K562 (cell line): ENCODE results near the gene NAALAD2. TPM values are rescaled to one million over a fixed set of nuclear protein-coding genes. Genes with fewer than 3 reads are reported as not detected.

ENCODE experiments used
- ATAC-seq: fragments of 200-7000 bp; cut with Tn5 transposase; 3 replicates; pipeline ENCODE4 v1.9.1; 2020; ENCODE audit warnings: moderate library complexity
- BruUV-seq: library from RNA; stranded (reverse); fragments of 400-500 nt; replicated peaks from 2 replicates; lab custom pipeline; 2021; lab: Mats Ljungman, UMichigan
- CTCF ChIA-PET: fragments of 300-600 bp; formaldehyde crosslinking; extraction: SDS; loops from one replicate; lab custom pipeline; 2021; ENCODE audit warnings: low intra/inter-chr PET ratio; lab: Yijun Ruan, JAX
- POLR2A ChIA-PET: fragments of 300-600, 350-650 bp; sonication (Branson Sonifier 250); formaldehyde crosslinking; extraction: SDS; loops from one replicate; lab custom pipeline; 2021; ENCODE audit warnings: antibody characterized with exemption, inconsistent platforms; lab: Yijun Ruan, JAX
- DNase-seq, 4 experiments: peaks; one replicate each; pipeline versions ENCODE4 v3.0.0 to v3.0.0-alpha.2; 2011 to 2018; ENCODE audit warnings: low spot score in 3 of 4, mixed read lengths in 3 of 4; ENCODE audit errors: extremely low read depth in 1 of 4
- FAIRE-seq: peaks from 2 replicates; lab custom pipeline; 2011; peaks lifted over from hg19 to GRCh38; lab: Jason Lieb, UNC
- H2AFZ ChIP-seq: 2 replicates; pipeline ENCODE4 v1.6.0; 2011; ENCODE audit warnings: low read depth, low read length, control low read depth, inconsistent platforms
- H3K27ac ChIP-seq: fragments of 200-600 bp; 3 replicates; pipeline ENCODE4 v1.8.0; 2011; ENCODE audit warnings: low read depth, mild to moderate bottlenecking, control low read depth, inconsistent platforms, low read length, moderate library complexity, mixed read lengths; ENCODE audit errors: extremely low read depth
- H3K27me3 ChIP-seq, 2 experiments: fragments of 300-600 bp in 1 of 2; 2 replicates in 1 of 2; 3 replicates in 1 of 2; pipeline versions ENCODE4 v1.6.0 to v1.8.0; 2011; ENCODE audit warnings: inconsistent platforms in 2 of 2, low read length in 2 of 2, mild to moderate bottlenecking in 1 of 2, mixed read lengths in 1 of 2, moderate library complexity in 1 of 2; ENCODE audit not compliant: control insufficient read depth in 2 of 2, insufficient read depth in 2 of 2
- H3K36me3 ChIP-seq: fragments of 300-600 bp; 3 replicates; pipeline ENCODE4 v1.8.0; 2011; ENCODE audit warnings: mild to moderate bottlenecking, low read length, inconsistent platforms; ENCODE audit not compliant: control insufficient read depth, insufficient read depth
- H3K4me1 ChIP-seq, 2 experiments: fragments of 200-600 bp in 1 of 2; replicated peaks in 1 of 2; 2 replicates in 1 of 2; 3 replicates in 1 of 2; pipeline versions ENCODE4 v1.5.1 to v1.8.0; 2011; ENCODE audit warnings: inconsistent platforms in 2 of 2, low read length in 2 of 2, mild to moderate bottlenecking in 1 of 2, mixed read lengths in 1 of 2, moderate library complexity in 1 of 2; ENCODE audit not compliant: control insufficient read depth in 2 of 2, insufficient read depth in 2 of 2
- H3K4me2 ChIP-seq: 2 replicates; pipeline ENCODE4 v1.6.1; 2011; ENCODE audit warnings: low read length, control low read depth, inconsistent platforms, mixed read lengths; ENCODE audit not compliant: insufficient read depth
- H3K4me3 ChIP-seq: fragments of 200-600 bp; sonication (generic), shearing (Covaris generic); 2 replicates; pipeline ENCODE4 v1.5.1; 2016; ENCODE audit warnings: control low read depth, inconsistent platforms
- H3K79me2 ChIP-seq: fragments of 200-600 bp; 3 replicates; pipeline ENCODE4 v1.8.0; 2011; ENCODE audit warnings: low read length, inconsistent platforms; ENCODE audit not compliant: control insufficient read depth, insufficient read depth
- H3K9ac ChIP-seq, 2 experiments: 2 replicates each; pipeline versions ENCODE4 v1.6.0 to v1.6.1; 2011; ENCODE audit warnings: low read depth in 2 of 2, low read length in 2 of 2, control low read depth in 1 of 2, inconsistent platforms in 1 of 2, mild to moderate bottlenecking in 1 of 2, mixed read lengths in 1 of 2; ENCODE audit not compliant: insufficient read depth in 1 of 2
- H3K9me1 ChIP-seq: one replicate; pipeline ENCODE4 v1.6.0; 2011; ENCODE audit warnings: inconsistent platforms, mild to moderate bottlenecking, low read length, moderate library complexity; ENCODE audit not compliant: control insufficient read depth, insufficient read depth
- H3K9me3 ChIP-seq: replicated peaks from 2 replicates; pipeline ENCODE4 v1.5.1; 2011; ENCODE audit warnings: low read depth, low read length, inconsistent platforms; ENCODE audit not compliant: control insufficient read depth, insufficient read depth
- H4K20me1 ChIP-seq: replicated peaks from 2 replicates; pipeline ENCODE4 v1.6.1; 2011; ENCODE audit warnings: low read length, inconsistent platforms, mixed read lengths; ENCODE audit not compliant: control insufficient read depth, insufficient read depth
- CREM ChIP-seq: IDR thresholded peaks from 2 replicates; pipeline ENCODE4 v1.6.1; 2014; ENCODE audit warnings: antibody characterized with exemption, low read depth
- EP400 ChIP-seq: fragments of 450-650 bp; IDR thresholded peaks from 2 replicates; pipeline ENCODE4 v1.6.1; 2017; ENCODE audit warnings: antibody characterized with exemption, mild to moderate bottlenecking, moderate library complexity
- ETV6 ChIP-seq, 3 experiments: fragments of 150-350 bp in 1 of 3; sonication (generic) in 1 of 3; formaldehyde crosslinking in 1 of 3; IDR thresholded peaks; 2 replicates each; pipeline versions ENCODE4 v1.6.1 to v1.8.0; 2014 to 2022; ENCODE audit warnings: borderline replicate concordance in 2 of 3, low read depth in 2 of 3, antibody characterized with exemption in 1 of 3, low read length in 1 of 3, mild to moderate bottlenecking in 1 of 3, missing genetic modification reagents in 1 of 3
- KDM4B ChIP-seq, 2 experiments: fragments of 450-650 bp in 1 of 2; sonication (generic) in 1 of 2; IDR thresholded peaks; 2 replicates each; pipeline ENCODE4 v1.6.1; 2016 to 2017; ENCODE audit warnings: borderline replicate concordance in 2 of 2, antibody characterized with exemption in 1 of 2, low read depth in 1 of 2, mild to moderate bottlenecking in 1 of 2
- MCM5 ChIP-seq: fragments of 450-650 bp; IDR thresholded peaks from 2 replicates; pipeline ENCODE4 v1.6.1; 2016; ENCODE audit warnings: low read depth
- NR1H2 ChIP-seq: sonication (generic); formaldehyde crosslinking; IDR thresholded peaks from 2 replicates; pipeline ENCODE4 v1.4.0; 2020; ENCODE audit warnings: mild to moderate bottlenecking, missing genetic modification reagents
- NR2C2 ChIP-seq, 2 experiments: fragments of 200-800 bp in 1 of 2; sonication (Bioruptor generic) in 1 of 2; sonication (generic) in 1 of 2; formaldehyde crosslinking in 1 of 2; IDR thresholded peaks; 2 replicates each; pipeline versions ENCODE4 v1.6.1 to v1.8.0; 2016 to 2022; ENCODE audit warnings: mild to moderate bottlenecking in 1 of 2, missing compliant biosample characterization in 1 of 2, missing genetic modification characterization in 1 of 2, missing genetic modification reagents in 1 of 2
- SAP30 ChIP-seq: fragments of 200-600 bp; sonication (generic); IDR thresholded peaks from 2 replicates; pipeline ENCODE4 v1.6.1; 2012; ENCODE audit warnings: borderline replicate concordance, low read depth, mild to moderate bottlenecking, moderate library complexity, low read length, control low read depth, inconsistent platforms; ENCODE audit not compliant: insufficient read depth, poor library complexity, severe bottlenecking
- SP1 ChIP-seq: sonication (generic); formaldehyde crosslinking; IDR thresholded peaks from 2 replicates; pipeline ENCODE4 v1.8.1; 2022; ENCODE audit warnings: mild to moderate bottlenecking, missing genetic modification reagents
- TAF7 ChIP-seq: fragments of 450-650 bp; IDR thresholded peaks from 2 replicates; pipeline ENCODE4 v1.6.1; 2016; ENCODE audit warnings: missing genetic modification characterization, missing compliant biosample characterization
- ZNF436 ChIP-seq: fragments of 250-450, 450-650 bp; sonication (Bioruptor Pico); formaldehyde crosslinking; IDR thresholded peaks from 2 replicates; pipeline ENCODE4 v1.7.0; 2020; ENCODE audit warnings: mild to moderate bottlenecking
- WGBS: fragments of 100-300 bp; shearing (Covaris generic); methylation state at CpG from one replicate; pipeline ENCODE4 v1.1.6; 2016; ENCODE audit warnings: low coverage, mixed read lengths; ENCODE audit not compliant: insufficient coverage; ENCODE audit errors: missing lambda C conversion rate; 5-methylcytosine and 5-hydroxymethylcytosine counted together
- in situ Hi-C: fragments of 300-500 bp; cut with MboI; formaldehyde crosslinking; loops from 4 replicates; pipeline ENCODE4 v1.15.0; 2018; ENCODE audit warnings: inconsistent platforms, mixed read lengths
- intact Hi-C: fragments of 100-400 bp; cut with micrococcal nuclease; formaldehyde crosslinking; loops from 2 replicates; pipeline ENCODE4 v1.14.2; 2022
- polyA plus RNA-seq, 8 experiments: library from polyadenylated mRNA; depleted of rRNA in 4 of 8; stranded (reverse) in 5 of 8; unstranded in 3 of 8; fragments of >200 nt; fragmentation: Nextera tagmentation in 2 of 8; fragmentation: Illumina TruSeq in 1 of 8; extraction: Ambion mirVana in 2 of 8; extraction: Trizol in 1 of 8; gene quantifications; 2 replicates each; pipeline versions ENCODE4 v1.2.1 to v1.2.3, GENCODE V29; 2011 to 2014; ENCODE audit warnings: inconsistent platforms in 1 of 8, missing spikeins in 1 of 8
- total RNA-seq, 7 experiments: library from RNA; depleted of rRNA in 6 of 7; stranded (reverse); fragments of >200 nt in 6 of 7; fragmentation: Illumina TruSeq in 2 of 7; extraction: Trizol in 2 of 7; gene quantifications; 2 replicates each; pipeline versions ENCODE4 v1.2.1 to v1.2.3, GENCODE V29; 2011 to 2021; ENCODE audit warnings: low replicate concordance in 1 of 7
- TF ChIP-seq, protein P1 (sequence below), 2 experiments: IDR thresholded peaks; 2 replicates each; pipeline ENCODE4 v1.6.1; 2012; ENCODE audit warnings: improper control_type of control experiment in 2 of 2, low read depth in 2 of 2, low read length in 2 of 2, borderline replicate concordance in 1 of 2
- TF ChIP-seq, protein P2 (sequence below), 2 experiments: fragments of 450-650 bp in 1 of 2; sonication (generic) in 1 of 2; formaldehyde crosslinking; conservative IDR thresholded peaks; 2 replicates each; pipeline versions ENCODE4 v1.4.0 to v1.8.1; 2020 to 2022; ENCODE audit warnings: mild to moderate bottlenecking in 1 of 2, missing genetic modification reagents in 1 of 2

NAALAD2 gene
- total and polyA plus RNA-seq, 9 of the 15 experiments (the other 6 are each of a cell fraction or from before 2014, with no cell fraction given), result 0.05 to 0.24 (median 0.12) TPM

DNA sequence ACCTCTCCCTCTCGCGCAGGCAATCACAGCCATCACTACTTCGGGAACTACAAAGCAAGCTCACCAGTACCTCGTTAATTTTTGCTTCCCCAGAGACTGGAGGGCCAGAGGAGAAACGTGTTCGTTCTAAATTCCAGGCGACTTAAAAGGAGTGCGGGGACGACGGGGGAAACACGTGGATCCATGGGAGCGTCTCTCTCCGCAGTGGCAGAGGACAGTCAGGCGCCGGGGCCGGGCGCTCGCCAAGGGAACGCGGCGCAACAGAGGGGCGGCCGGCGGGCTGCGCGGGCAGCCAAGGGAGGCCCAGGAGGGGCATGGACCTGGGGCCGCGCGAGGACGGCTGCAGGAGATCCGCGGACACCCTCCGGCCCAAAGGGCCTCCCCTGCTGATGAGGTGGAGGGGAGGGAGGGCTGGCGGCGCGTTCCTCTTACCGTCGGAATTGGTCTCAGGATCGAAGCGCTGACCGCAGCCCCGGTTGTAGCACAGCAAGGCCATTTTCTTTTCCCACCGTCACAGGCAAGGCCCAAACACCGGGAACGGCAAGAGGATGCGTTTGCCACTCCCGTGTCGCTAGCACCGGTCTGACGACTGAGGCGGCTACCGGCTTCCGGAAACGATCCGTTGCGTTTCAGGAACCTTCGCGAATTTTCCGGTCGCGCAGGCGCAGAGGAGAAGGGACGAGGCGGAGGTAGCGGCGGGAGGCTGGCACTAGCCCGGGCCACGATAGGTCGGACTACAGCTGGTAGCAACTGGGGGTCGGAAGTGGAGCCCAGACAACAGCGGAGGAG, 88.2 kb downstream of the NAALAD2 start, which contains the start of gene CHORDC1:
Gene CHORDC1 (minus strand): TSS at position 591 of the 789 bp plus-strand sequence. CDS start 95 bp downstream, at position 496.
- WGBS, result under 1% methylated on average over 53 of the region's 71 CpGs
- Histone ChIP-seq H2AFZ (peak within 1 kb of the TSS; percentile 92), H3K4me2 (peak within 1 kb of the TSS; percentile 97), H3K4me3 (peak within 1 kb of the TSS; percentile 89), H3K4me1 (peaks cover 5 to 9% of the 10 kb centered on the region in 2 experiments; a peak in 4 of 5 replicates), H3K9ac (peak within 1 kb of the TSS; percentile 76 to 96), H3K27me3 (no peaks in the 10 kb centered on the region), H3K9me3 (no peaks in the 10 kb centered on the region), H3K9me1 (no peaks in the 10 kb centered on the region), H3K36me3 (peaks cover 25% of the 10 kb centered on the region; the same call in 2 of the 3 replicates), H3K79me2 (peaks cover 77% of the 10 kb centered on the region), H3K27ac (peak within 1 kb of the TSS; percentile 83), H4K20me1 (peaks cover 6% of the 10 kb centered on the region; the same call in 1 of the 2 replicates)
- TSS peak; percentile 56 for BruUV-seq
- in situ Hi-C loops, result no loop called here
- ChIA-PET CTCF (no interaction called here), POLR2A (interaction anchor here (1.6 to 1.7 kb wide), 3 partner anchors 10 to 13 kb away, joined by 4 to 6 read pairs (median 6); no protein-coding TSS in a partner anchor)
- ATAC-seq (peak; percentile 85), DNase-seq (peak; percentile 73 to 93 (median 82)), FAIRE-seq (peak; percentile 86)
- intact Hi-C loops, result loop anchor here (2.0 kb wide), 1 partner anchor 18 kb away; no protein-coding TSS in a partner anchor
- TF ChIP-seq CREM, result peak; percentile 75
- TF ChIP-seq EP400, result peak; percentile 58; the same call in 1 of the 2 replicates
- TF ChIP-seq ZNF436 (CRISPR knock-in tag), result no peak
- TF ChIP-seq, protein P1, sequence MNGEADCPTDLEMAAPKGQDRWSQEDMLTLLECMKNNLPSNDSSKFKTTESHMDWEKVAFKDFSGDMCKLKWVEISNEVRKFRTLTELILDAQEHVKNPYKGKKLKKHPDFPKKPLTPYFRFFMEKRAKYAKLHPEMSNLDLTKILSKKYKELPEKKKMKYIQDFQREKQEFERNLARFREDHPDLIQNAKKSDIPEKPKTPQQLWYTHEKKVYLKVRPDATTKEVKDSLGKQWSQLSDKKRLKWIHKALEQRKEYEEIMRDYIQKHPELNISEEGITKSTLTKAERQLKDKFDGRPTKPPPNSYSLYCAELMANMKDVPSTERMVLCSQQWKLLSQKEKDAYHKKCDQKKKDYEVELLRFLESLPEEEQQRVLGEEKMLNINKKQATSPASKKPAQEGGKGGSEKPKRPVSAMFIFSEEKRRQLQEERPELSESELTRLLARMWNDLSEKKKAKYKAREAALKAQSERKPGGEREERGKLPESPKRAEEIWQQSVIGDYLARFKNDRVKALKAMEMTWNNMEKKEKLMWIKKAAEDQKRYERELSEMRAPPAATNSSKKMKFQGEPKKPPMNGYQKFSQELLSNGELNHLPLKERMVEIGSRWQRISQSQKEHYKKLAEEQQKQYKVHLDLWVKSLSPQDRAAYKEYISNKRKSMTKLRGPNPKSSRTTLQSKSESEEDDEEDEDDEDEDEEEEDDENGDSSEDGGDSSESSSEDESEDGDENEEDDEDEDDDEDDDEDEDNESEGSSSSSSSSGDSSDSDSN (IDR thresholded peaks at IDR 0.05; ENCODE audit: borderline replicate concordance in 1 of 2, low read depth in 2 of 2, low read length in 2 of 2), result peak in 1 of 2 experiments; percentile 77; a peak in 2 of 4 replicates
- TF ChIP-seq ETV6 (IDR thresholded peaks at IDR 0.05; ENCODE audit: borderline replicate concordance in 1 of 2, low read depth in 2 of 2, low read length in 1 of 2), result no peak
- no peak for TF ChIP-seq ETV6 (CRISPR knock-in tag; IDR thresholded peaks at IDR 0.05; ENCODE audit: borderline replicate concordance)
- peak; percentile 58 for TF ChIP-seq SAP30
- TF ChIP-seq MCM5, result no peak
- peak; percentile 81 for TF ChIP-seq TAF7 (tag)
- 0 out of 2 replicates have a peak, but pooled peaks have one; percentile 26 for TF ChIP-seq SP1
- no peak for TF ChIP-seq NR2C2 (CRISPR knock-in tag; IDR thresholded peaks at IDR 0.05)
- TF ChIP-seq NR2C2 (tag; IDR thresholded peaks at IDR 0.05), result 0 out of 2 replicates have a peak, but pooled peaks have one; percentile 24
- TF ChIP-seq, protein P2, sequence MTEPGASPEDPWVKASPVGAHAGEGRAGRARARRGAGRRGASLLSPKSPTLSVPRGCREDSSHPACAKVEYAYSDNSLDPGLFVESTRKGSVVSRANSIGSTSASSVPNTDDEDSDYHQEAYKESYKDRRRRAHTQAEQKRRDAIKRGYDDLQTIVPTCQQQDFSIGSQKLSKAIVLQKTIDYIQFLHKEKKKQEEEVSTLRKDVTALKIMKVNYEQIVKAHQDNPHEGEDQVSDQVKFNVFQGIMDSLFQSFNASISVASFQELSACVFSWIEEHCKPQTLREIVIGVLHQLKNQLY (CRISPR knock-in tag; conservative IDR thresholded peaks at IDR 0.05), result no peak
- TF ChIP-seq KDM4B (IDR thresholded peaks at IDR 0.05; ENCODE audit: borderline replicate concordance in 2 of 2, low read depth in 1 of 2), result 0 out of 4 replicates have a peak, but pooled peaks of 1 of the 2 experiments have one; percentile 24
- no peak for TF ChIP-seq NR1H2
